Measurements from ENCODE around the gene RSRC1.
"Not testable (repeated sequence)": the region's sequence is repeated elsewhere in the genome, so short reads cannot be mapped to it uniquely, and the experiment has no call there.

RSRC1 gene

DNA sequence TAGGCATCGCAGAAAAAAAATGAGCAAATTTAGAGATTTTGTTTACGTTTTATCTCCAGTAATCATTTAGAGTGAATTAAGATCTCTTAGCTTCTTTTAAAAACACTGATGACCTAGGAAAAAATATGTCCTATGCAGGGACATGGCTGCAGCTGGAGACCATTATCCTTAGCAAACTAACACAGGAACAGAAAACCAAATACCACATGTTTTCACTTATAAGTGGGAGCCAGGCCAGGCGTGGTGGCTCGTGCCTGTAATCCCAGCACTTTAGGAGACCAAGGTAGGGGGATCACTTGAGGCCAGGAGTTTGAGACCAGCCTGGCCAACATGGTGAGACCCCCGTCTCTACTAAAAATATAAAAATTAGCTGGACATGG lies 298.6 kb downstream of the RSRC1 start:
- not testable (repeated sequence) for DNase-seq

DNA sequence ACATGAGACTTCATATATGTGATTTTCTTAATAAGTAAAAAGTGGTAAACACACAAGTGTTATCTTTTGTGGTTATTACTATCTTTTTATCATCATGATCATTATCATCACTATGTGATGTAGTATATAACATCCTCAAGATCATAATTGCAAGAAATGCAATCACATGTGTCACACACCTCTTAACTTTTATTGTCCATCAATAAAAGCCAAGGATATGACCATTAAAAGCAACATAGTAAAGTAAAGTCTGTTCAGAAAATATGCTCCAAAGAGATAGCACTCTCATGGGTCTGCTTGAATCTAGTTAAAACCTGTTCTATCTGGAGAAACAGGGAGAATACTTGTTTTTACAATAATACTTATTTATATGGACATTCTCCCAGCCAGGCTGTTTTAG lies 308.1 kb downstream of the RSRC1 start:
- no peak for DNase-seq

DNA sequence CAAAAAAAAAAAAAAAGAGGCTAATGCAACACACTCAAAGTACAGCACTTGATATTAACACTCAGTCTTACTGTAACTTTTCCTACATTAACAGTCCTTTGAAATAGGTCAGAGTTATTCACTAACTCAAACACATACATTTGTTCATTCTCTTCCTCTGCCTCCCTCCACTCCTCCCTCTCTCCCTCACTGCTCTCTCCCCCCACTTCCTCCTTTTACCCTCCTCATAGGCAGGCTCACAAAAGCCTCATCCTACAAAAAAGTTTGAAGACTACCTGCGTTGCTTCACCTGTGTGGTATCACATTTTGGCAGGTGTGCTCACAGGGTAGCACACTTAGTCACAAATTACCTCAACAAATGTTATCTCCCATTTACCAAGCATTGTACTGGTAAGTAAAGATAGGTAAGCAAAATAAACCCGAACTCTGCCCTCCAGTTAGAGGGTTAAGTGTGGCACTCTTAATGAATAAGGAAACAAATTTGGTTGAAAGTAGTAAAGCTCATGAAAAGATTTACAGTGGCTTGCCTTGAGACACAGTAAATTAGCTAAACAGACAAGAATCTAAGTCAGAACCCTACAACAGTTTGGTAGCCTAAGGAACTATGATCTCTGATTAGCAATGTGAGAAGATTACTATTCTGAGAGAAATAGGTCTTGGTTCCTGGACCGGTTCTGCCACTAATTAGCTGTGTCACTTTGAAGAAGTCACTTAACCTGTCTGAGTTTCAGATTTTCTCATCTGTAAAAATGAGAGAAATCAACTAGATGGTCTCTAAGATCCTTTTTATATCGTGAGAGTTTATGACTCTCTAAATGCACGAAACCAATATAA lies 310.1 kb downstream of the RSRC1 start:
- no peak for DNase-seq

DNA sequence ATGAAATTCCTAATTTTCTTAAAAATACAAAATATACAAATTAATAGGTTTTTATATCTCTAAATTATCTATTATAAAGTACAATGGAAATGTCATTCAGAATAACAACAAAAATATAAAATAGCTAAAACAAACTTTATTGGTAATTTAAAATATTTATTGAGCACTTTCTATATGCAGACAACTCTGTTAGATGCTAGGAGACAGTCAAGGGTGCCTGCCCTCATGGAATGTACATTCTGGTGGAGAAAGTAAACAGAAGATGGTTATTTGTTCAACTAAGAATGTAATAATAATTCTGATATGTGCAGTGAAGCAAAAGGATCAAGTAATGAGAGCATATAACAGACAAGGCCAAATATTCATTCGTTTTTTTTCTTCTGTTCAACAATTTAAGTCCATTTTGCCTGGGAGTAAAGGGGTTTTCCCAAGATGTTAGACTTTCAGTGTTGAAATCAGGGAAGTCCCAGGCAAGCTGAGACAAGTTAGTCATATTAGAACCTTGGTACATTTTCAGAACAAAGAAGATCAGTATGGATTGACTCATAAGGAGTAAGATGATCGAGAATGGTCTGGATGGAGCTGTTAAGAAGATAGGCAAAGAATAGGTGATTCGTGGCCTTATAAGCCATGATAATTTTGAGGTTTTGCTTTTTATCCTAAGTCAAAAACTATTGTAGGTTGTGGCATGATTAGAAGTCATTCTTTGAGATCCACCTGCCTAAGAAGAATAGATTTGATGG lies 310.9 kb downstream of the RSRC1 start:
- no peak for DNase-seq

DNA sequence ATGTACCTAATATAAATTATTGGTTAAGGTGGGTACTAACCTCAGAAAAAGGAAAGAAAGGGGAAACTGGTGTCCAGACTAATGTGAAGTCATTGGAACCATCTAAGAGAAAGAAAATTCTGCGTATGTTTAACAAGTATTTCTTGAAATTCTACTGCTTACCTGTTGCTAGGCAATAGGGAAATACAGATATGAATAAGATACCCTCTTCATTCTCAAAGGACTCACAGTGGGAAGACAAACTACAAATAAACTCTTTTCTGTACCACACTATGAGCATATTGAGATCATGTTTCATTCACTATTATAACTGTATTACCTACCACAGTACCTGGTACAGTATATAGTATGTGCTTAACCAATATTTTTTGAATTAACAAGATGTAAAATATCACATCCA lies 320.6 kb downstream of the RSRC1 start:
- no peak for DNase-seq

DNA sequence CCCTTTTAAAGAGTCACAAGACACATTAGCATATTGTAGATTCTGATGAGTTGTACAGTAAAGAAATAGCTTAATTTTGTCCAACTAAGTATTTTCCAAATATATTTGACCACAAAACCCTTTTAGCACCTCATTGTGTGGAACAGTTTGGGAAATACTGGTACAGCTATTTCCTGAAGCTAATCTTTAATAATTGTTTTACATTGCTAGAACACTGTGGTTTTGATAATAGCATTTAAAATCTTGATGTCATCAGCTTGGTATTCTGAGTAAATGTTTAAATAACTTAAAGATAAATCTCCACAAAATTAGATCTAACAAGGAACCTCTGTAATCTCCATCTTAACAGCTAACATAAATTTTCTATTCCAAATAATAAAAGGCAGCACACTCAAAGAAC lies 321.1 kb downstream of the RSRC1 start:
- no peak for DNase-seq

DNA sequence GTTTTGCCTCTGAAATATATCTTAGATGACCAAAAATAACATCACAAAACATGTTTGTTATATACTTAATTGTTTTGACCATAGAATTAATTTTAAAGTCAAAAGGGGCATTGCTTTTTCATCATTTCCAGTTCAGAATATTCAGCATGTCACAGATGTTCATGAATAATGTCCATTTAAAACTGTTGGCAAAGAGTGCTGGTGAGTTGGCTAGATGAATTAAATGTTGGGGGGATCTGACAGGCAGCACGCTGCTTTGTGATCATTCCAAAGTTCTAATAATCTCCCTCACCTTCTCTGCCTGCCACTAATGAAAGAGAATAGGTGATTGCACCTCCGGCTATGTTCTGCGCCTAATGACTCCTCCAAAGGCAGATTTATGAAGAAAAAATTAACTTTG lies 321.9 kb downstream of the RSRC1 start:
- DNase-seq: no peak

DNA sequence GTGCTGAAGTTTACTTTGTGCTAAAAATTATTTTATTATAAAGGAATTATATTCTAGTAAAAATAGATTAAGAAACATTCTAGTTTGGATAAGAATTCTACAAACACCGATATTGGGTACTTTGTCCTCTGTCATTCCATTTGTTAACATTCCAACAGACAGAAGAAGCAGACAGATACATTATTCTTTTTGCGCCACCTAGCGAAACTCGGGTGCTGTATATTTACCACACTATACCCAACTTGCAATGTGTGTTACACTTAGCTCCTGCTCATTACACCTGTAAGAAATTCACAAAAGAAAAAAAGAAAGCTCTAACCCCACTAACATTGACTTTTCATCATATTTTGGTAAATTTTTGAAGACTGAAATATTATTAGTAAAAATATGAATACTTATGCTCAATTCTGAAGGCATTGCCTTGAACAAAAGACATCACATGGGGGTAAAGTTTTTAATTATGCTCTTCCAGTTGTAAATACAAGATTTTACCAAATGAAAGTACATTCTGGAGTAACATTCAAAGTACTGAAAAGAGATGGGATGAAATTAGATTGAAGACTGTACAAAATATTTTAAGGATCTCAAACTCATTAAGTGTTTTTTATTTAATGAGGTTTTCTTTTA lies 324.6 kb downstream of the RSRC1 start:
- no peak for DNase-seq

DNA sequence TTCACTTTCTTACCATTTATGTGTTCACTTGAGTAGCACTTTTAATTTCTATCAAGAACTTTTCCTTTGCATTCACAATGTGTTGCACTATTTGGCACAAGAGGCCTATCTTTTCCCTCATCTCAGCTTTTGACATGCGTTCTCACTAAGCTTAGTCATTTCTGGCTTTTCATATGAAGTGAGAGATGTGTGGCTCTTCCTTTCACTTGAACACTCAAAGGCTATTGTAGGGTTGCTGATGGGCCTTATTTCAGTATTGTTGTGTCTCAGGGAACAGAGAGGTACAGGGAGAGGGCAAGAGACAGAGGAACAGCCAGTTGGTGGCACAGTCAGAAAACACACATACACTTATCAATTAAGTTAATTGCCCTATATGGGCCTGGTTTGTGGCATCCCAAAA lies 333.7 kb downstream of the RSRC1 start:
- DNase-seq: no peak

DNA sequence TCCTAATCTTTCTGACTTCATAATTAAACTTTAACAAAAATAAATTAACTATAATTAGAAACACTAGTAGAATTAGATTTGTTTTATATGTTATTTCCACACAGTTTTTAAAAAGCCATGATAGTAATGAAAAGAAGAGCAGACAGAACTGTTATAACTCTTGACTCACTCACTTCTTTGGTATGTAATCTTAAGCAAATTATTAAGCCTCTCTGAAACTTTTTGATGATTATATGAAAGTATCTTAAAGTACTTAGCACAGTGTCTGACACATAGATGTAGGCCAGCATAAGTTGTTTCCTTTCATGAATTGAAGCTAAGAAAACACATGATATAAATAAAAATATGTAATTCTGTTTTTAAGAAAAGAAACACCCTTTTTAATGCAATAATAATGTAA lies 337.5 kb downstream of the RSRC1 start:
- no peak for DNase-seq

DNA sequence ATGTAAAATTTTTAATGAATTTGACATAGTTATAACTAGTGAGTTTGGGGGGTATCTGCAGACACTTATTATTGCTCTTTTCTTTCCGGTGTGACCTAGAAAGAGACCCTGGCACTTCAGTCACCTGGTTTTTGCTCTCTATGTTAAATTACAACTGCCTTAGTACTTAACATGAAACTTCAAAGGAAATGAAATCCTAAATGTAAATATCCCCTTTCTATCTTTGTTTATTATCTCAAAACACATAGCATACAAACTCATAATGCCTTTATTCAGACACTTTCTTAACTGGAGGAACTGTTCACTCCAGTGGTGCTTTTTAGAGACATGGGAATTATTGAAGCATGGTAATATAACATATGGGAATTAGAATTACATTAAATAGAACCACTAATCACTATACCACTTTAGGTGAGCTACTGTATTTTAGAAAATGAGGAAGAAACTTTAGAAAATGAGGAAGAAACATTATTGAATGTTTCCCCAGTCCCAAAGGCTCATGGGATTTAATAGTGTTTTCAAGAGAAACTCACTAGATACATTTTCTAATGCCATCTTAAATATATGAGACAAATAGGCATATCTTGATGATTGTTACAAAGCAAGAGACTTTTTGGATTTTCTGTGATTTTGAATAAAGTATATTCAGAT lies 341.6 kb downstream of the RSRC1 start:
- no peak for DNase-seq

DNA sequence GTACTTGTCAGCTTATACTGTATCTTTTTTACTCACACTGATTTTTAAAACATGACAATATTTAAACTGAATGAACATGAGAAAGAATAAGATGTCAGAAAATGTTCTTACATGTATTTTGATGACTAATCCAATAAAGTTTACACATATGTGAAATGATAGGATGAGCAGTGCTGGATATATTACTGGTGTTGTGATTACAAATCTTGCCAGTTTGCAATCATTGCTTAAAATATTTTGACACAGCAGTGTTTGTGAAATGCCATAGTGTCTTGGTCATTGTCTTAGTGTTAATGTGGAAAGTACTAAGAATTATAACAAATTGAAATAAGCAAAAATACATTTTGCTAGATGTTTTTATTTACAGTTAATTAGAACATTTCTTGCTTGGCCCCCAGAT lies 342.4 kb downstream of the RSRC1 start:
- DNase-seq: no peak

DNA sequence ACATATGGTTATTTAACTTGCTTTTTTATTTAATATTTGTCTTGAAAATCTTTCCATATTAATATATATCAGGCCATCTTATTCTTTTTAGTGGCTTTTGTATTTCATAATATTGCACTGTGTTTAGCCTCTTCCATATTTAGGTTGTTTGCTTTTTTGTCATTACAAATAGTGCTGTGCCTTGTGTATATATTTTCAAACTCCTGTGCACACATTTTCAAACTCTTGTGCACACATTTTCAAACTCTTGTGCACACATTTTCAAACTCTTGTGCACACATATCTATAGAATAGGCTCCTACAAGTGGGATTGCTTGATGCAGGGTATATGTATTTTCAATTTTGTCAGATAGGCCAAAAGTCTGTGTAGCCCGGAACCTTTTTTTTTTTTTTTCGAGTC lies 343.1 kb downstream of the RSRC1 start:
- DNase-seq: no peak

DNA sequence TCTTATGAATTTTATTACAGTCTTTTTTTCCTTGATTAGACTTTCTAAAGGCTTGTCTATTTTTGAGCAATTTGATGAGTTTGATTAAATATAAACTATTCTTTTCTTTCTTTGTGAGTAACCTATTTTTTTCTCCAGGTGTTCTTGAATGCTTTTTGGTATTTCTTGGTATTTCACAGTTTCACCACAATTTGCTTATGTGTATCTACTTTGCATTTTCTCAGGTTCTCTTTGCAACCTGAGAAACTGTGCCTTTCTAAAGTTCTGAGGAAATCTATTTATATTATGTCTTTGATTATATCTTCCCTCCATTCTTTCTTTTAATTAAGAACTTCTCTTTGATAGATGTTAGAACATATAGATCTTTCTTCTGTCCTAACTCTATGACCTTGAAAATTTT lies 344.0 kb downstream of the RSRC1 start:
- DNase-seq: no peak

DNA sequence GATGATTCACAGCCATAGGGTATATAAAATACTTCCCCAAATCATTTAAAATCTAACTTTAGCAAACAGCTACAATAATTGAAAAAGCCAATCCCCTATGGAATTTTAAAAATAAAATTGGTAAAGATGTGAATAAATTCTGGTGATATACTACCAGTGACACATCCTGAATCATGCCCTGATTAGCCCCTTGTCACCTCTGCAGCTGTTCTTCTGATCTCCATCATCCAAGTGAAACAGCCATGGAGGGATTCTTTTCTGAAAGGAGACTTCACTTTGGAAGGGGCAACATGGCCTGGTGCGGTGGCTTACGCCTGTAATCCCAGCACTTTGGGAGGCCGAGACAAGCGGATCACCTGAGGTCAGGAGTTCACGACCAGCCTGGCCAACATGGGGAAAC lies 345.5 kb downstream of the RSRC1 start:
- DNase-seq: no peak

DNA sequence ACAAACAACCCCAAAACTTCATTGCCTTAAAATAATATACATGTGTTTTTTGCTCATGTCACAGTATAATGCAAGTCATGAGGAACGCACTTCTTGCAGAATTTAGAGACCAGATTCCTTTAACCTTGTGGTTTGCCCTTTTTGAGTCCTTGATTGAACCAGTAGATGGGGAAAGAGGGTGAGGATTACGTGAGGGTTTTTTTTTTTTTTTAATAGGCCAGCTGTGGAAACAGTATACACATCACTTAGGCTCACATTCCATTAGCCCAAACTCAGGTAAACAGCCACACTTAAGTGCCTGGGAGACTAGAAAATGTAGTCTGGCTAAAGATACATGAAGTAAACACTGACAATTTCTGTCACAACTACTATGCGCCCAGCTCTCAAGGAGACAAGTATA lies 346.2 kb downstream of the RSRC1 start:
- DNase-seq: no peak

DNA sequence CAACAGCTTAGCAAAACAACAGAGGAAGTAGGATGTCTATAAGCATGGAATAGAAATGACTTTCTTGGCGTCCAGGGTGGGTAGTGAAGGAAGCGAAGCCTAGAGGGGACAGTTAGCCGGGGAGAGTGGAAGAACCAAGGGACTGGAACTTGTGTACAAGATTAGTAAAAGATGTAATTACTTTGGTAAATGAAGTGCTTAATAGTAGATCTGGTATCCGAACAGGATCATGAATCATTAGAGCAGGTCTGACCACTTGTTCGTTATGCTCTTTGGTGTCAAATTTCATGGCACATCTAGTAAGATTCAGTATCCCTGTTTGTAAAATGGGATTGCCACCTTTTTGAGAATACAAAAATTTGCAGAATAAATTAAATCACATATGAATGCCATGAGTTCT lies 348.6 kb downstream of the RSRC1 start:
- DNase-seq: no peak

DNA sequence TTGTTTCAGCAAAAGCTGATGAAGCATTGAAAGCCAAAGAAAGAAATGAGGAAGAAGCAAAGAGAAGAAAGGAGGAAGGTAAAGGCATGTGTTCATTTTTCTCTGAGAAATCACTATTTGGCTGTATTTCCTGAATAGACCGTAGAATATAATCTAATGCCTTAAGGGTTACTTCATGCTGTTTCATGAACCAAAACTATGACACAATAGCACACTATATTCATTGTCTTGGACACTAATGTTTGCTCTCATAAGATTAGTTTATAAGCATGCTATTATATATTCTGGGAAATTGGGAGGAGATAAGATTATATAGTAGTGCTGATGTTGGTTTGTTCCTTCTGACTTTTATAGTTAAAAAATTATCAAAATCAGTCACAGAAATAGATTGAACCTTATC lies 351.0 kb downstream of the RSRC1 start:
- DNase-seq: no peak

DNA sequence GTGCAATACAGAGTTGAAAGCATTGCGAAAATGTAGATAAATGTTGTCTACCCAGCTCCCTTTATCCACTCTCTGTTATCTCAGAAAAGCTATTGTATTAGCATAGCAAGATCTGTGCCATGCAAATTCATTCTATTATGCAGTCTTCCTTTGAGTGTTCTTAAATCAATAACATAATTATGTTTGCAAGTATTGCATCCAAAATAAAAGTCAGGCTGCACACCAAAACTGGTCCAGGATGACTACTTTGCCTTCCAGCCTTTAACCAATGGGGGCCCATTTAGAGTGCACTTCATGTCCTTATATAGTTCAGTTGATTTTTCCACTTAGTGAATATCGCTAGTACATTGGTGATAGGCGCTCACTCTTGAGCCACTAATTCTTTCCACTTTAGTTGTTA lies 353.7 kb downstream of the RSRC1 start:
- no peak for DNase-seq

DNA sequence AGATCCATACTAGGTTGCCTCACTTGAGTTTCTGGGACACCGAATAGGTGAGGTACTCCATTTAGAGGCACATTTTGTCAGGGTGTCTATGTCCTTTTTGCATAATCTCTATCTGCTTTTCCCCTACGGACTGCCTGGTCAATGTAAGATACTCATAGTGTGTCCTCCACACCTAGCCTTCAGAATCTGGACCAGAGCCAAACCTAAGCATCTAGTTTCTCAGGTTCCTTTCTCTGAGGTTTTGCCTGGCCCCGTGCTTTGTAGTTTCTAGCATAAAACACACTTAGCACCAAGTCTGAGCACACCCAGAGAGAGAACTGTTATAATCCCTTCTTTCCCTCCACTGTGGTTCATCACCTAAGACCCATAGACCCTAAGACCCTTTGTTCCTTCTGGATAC lies 355.2 kb downstream of the RSRC1 start:
- no peak for DNase-seq

DNA sequence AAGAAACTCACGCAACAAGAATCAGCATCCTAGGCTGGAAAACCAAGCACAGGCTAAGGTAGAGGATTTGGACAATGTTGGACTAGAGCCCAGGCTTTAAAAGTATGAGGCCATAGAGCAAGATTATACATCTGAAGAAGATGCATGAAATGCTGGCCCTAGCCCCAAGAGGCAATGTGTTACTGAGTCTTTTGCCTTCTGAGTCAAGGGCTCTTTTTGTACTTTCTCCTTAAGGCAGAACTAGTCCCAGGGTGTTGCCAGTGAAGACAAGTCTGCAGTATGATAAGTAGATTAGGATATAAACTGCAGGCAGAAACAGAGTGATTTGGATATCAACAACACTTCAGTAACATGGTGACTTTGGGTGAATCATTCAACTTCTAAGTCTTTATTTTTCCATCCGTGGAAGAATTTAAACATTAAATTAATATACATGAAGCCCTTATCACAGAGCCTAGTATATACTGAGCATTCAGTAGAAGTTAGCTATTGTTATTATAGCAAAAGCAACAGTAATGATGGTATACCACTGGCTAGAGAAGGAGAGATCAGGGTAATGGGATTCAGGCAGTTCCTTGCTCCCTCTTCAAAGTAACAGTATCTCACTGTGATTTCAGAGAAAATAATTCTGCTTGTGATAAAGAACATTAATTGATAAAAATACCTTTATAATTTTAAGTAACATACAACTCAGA lies 361.2 kb downstream of the RSRC1 start:
- DNase-seq: no peak

DNA sequence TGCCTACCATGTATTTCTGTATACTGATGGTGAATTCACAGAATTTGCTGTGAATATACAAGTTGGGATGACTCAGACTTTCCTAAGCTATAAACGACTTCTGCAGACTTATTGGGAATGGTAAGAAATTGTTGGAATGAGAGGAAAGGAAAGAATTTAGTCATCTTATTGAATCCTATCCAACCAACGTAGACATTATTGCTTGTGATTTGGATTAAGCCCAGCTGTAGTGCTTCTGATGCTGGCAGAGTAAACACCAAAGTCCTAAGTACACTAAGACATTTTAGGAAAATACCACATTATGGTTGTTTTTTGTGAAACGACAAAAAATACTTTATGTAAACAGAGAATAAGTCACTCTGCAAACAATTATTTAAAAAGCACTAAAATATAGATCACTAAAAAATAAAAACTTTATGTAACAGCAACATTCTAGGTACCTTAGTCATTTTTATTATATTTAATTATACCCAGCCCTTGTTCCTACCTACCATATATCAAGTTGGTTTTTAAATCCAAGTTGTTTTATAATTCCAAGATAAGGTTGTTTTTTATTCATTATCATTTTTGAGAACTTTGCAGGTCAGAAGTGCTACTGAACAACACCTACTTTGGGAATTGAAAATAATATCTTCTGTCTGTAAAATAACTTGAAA lies 361.9 kb downstream of the RSRC1 start:
- DNase-seq: no peak

Data from activated naive CD4-positive, alpha-beta T cell (primary cell).